ENCODE results near the gene PTPRN2. TPM values are rescaled to one million over a fixed set of nuclear protein-coding genes. Genes with fewer than 3 reads are reported as not detected.

PTPRN2 gene
- total and polyA plus RNA-seq, 2 of the 8 experiments (the other 6 are each of a cell fraction or from before 2014, with no cell fraction given): 2.6 to 4.5 TPM

- no peak for TF ChIP-seq TAF7 (optimal IDR thresholded peaks at IDR 0.05; ENCODE audit: borderline replicate concordance, low read depth, low read length)
- TF ChIP-seq HDAC2 (IDR thresholded peaks at IDR 0.05; ENCODE audit: borderline replicate concordance in 1 of 2, low read depth in 2 of 2, low read length in 2 of 2): no peak
- TF ChIP-seq SRF (IDR thresholded peaks at IDR 0.05; ENCODE audit: low read depth, low read length): no peak
- no peak for TF ChIP-seq ASH2L (IDR thresholded peaks at IDR 0.05; ENCODE audit: low read length)
- TF ChIP-seq TCF12 (IDR thresholded peaks at IDR 0.05; ENCODE audit: low read depth, low read length): no peak
Observed at GRCh38 chr7:157754416-157754790, 833.2 kb downstream of the PTPRN2 start (continued).

Data from H1 (cell line).